Endometrial microvascular endothelial cells (primary cell): ENCODE results near the gene FUT3. TPM values are rescaled to one million over a fixed set of nuclear protein-coding genes. Genes with fewer than 3 reads are reported as not detected.
"Not testable (repeated sequence)": the region's sequence is repeated elsewhere in the genome, so short reads cannot be mapped to it uniquely, and the experiment has no call there.

ENCODE experiments used
- in situ Hi-C: cut with HindIII; loops from 2 replicates; pipeline ENCODE4 v1.10.0; 2017; ENCODE audit warnings: low sequenced_read_pairs, low pct_unique_long_range_greater_than_20kb; ENCODE audit errors: inconsistent ontology term
- total RNA-seq: library from RNA; depleted of rRNA; stranded (reverse); fragments of >200 nt; gene quantifications from one replicate; pipeline ENCODE4 v1.2.3, GENCODE V29; 2015; ENCODE audit errors: inconsistent ontology term

The FUT3 gene
- total RNA-seq: not detected

GRCh38 chr19:5851302-5851701 lies at the start of gene FUT3:
Gene FUT3 (minus strand): TSS chr19:5851449.
- in situ Hi-C loops: no loop called here

- in situ Hi-C loops: no loop called here
These were observed 49.7 kb upstream of the FUT3 start for GRCh38 chr19:5900976-5901375.

GRCh38 chr19:5899728-5900526 lies 48.7 kb upstream of the FUT3 start:
- in situ Hi-C loops: no loop called here

- in situ Hi-C loops: no loop called here
These were observed 46.1 kb upstream of the FUT3 start for GRCh38 chr19:5897189-5897969.

- in situ Hi-C loops: no loop called here
These were observed 45.3 kb upstream of the FUT3 start for GRCh38 chr19:5896365-5897076.

- in situ Hi-C loops: no loop called here
These were observed 44.6 kb upstream of the FUT3 start for GRCh38 chr19:5895890-5896289.

- in situ Hi-C loops: no loop called here
These were observed 44.2 kb upstream of the FUT3 start for GRCh38 chr19:5895409-5895808.

- in situ Hi-C loops: no loop called here
These were observed 43.6 kb upstream of the FUT3 start for GRCh38 chr19:5894704-5895349.

- in situ Hi-C loops: no loop called here
These were observed 42.9 kb upstream of the FUT3 start for GRCh38 chr19:5893907-5894703.

GRCh38 chr19:5893296-5893903 lies 42.2 kb upstream of the FUT3 start:
- in situ Hi-C loops: no loop called here

- in situ Hi-C loops: no loop called here
These were observed 41.6 kb upstream of the FUT3 start for GRCh38 chr19:5892772-5893275.

GRCh38 chr19:5891938-5892771 lies 40.9 kb upstream of the FUT3 start:
- in situ Hi-C loops: no loop called here

GRCh38 chr19:5891572-5891937 lies 40.3 kb upstream of the FUT3 start:
- in situ Hi-C loops: no loop called here

- in situ Hi-C loops: no loop called here
These were observed 38.9 kb upstream of the FUT3 start for GRCh38 chr19:5890099-5890498.

- in situ Hi-C loops: no loop called here
These were observed 38.2 kb upstream of the FUT3 start for GRCh38 chr19:5889288-5889971.

GRCh38 chr19:5884065-5884811 lies 33.0 kb upstream of the FUT3 start:
- in situ Hi-C loops: not testable (repeated sequence)
